Keratinocyte (primary cell): Measurements from ENCODE around the gene FTO. TPM values are rescaled to one million over a fixed set of nuclear protein-coding genes. Genes with fewer than 3 reads are reported as not detected.

Experiments
- DNase-seq: peaks from one replicate; pipeline ENCODE4 v3.0.0-alpha.2; 2011; ENCODE audit warnings: low read depth, missing footprints, low spot score
- FAIRE-seq: peaks from 2 replicates; lab custom pipeline; 2011; peaks lifted over from hg19 to GRCh38; lab: Jason Lieb, UNC
- H2AFZ ChIP-seq: 2 replicates; pipeline ENCODE4 v1.6.0; 2012; ENCODE audit warnings: low read length, control low read depth, inconsistent platforms; ENCODE audit not compliant: control insufficient read depth
- H3K27ac ChIP-seq: 2 replicates; pipeline ENCODE4 v1.5.1; 2011; ENCODE audit warnings: low read length; ENCODE audit not compliant: control insufficient read depth, insufficient read depth
- H3K27me3 ChIP-seq: 3 replicates; pipeline ENCODE4 v1.6.0; 2011; ENCODE audit warnings: low read length; ENCODE audit not compliant: control insufficient read depth, insufficient read depth; ENCODE audit errors: extremely low read depth
- H3K36me3 ChIP-seq, 2 experiments: 2 replicates in 1 of 2; 3 replicates in 1 of 2; pipeline ENCODE4 v1.5.1; 2011; ENCODE audit warnings: low read length in 2 of 2, mild to moderate bottlenecking in 1 of 2; ENCODE audit not compliant: control insufficient read depth in 2 of 2, insufficient read depth in 2 of 2; ENCODE audit errors: extremely low read depth in 1 of 2
- H3K4me1 ChIP-seq: 3 replicates; pipeline ENCODE4 v1.5.1; 2011; ENCODE audit warnings: low read length; ENCODE audit not compliant: control insufficient read depth, insufficient read depth; ENCODE audit errors: extremely low read depth
- H3K4me2 ChIP-seq: 3 replicates; pipeline ENCODE4 v1.6.0; 2011; ENCODE audit warnings: low read depth, low read length; ENCODE audit not compliant: control insufficient read depth, insufficient read depth; ENCODE audit errors: extremely low read depth
- H3K4me3 ChIP-seq, 3 experiments: fragments of 200-600 bp in 1 of 3; sonication (generic) in 1 of 3; 2 replicates in 2 of 3; 3 replicates in 1 of 3; pipeline ENCODE4 v1.5.1; 2011 to 2016; ENCODE audit warnings: low read length in 3 of 3, mild to moderate bottlenecking in 3 of 3, control low read depth in 2 of 3, inconsistent platforms in 1 of 3, low read depth in 1 of 3, mixed read lengths in 1 of 3, mixed run types in 1 of 3, moderate library complexity in 1 of 3; ENCODE audit not compliant: control insufficient read depth in 2 of 3, insufficient read depth in 2 of 3; ENCODE audit errors: extremely low read depth in 1 of 3
- H3K79me2 ChIP-seq: 2 replicates; pipeline ENCODE4 v1.6.0; 2012; ENCODE audit warnings: low read length; ENCODE audit not compliant: control insufficient read depth, insufficient read depth
- H3K9ac ChIP-seq: 3 replicates; pipeline ENCODE4 v1.6.0; 2011; ENCODE audit warnings: low read length; ENCODE audit not compliant: control insufficient read depth, insufficient read depth; ENCODE audit errors: extremely low read depth
- H3K9me1 ChIP-seq: 3 replicates; pipeline ENCODE4 v1.6.0; 2011; ENCODE audit warnings: low read length; ENCODE audit not compliant: control insufficient read depth, insufficient read depth; ENCODE audit errors: extremely low read depth
- H3K9me3 ChIP-seq: 2 replicates; pipeline ENCODE4 v1.5.1; 2012; ENCODE audit warnings: low read depth, low read length; ENCODE audit not compliant: control insufficient read depth
- H4K20me1 ChIP-seq: 3 replicates; pipeline ENCODE4 v1.6.0; 2011; ENCODE audit warnings: low read length; ENCODE audit not compliant: control insufficient read depth, insufficient read depth; ENCODE audit errors: extremely low read depth
- EZH2 ChIP-seq: IDR thresholded peaks from one replicate; pipeline ENCODE4 v1.6.1; 2012; ENCODE audit warnings: inconsistent platforms, mild to moderate bottlenecking, low read length, moderate library complexity
- dilution Hi-C: fragments of 300-500 bp; cut with MboI; formaldehyde crosslinking; loops from one replicate; pipeline ENCODE4 v1.7.0; 2020; ENCODE audit warnings: low sequenced_read_pairs; ENCODE audit not compliant: extremely low pct_ligation_motif_present
- polyA plus RNA-seq, 5 experiments: library from polyadenylated mRNA; depleted of rRNA in 3 of 5; stranded (reverse) in 3 of 5; stranded (forward) in 1 of 5; unstranded in 1 of 5; fragments of >200 nt; gene quantifications; 1 replicate in 1 of 5; 2 replicates in 3 of 5; 3 replicates in 1 of 5; pipeline versions ENCODE4 v1.2.1 to v1.2.3, GENCODE V29; 2011 to 2012; ENCODE audit warnings: missing spikeins in 2 of 5, low read depth in 1 of 5, low replicate concordance in 1 of 5
- TF ChIP-seq, protein P1 (sequence below), 3 experiments: IDR thresholded peaks in 1 of 3; conservative IDR thresholded peaks in 1 of 3; optimal IDR thresholded peaks in 1 of 3; 2 replicates in 2 of 3; 3 replicates in 1 of 3; pipeline versions ENCODE3 to v1.5.1; 2011; ENCODE audit warnings: low read length in 3 of 3, mild to moderate bottlenecking in 3 of 3, moderate library complexity in 2 of 3, control low read depth in 1 of 3, inconsistent platforms in 1 of 3; ENCODE audit not compliant: insufficient read depth in 2 of 3; ENCODE audit errors: extremely low read depth in 1 of 3

The FTO gene
- polyA plus RNA-seq, 1 donor (not counting 4 experiments of a cell fraction or from before 2014, with no cell fraction given): 56.4 TPM

DNA sequence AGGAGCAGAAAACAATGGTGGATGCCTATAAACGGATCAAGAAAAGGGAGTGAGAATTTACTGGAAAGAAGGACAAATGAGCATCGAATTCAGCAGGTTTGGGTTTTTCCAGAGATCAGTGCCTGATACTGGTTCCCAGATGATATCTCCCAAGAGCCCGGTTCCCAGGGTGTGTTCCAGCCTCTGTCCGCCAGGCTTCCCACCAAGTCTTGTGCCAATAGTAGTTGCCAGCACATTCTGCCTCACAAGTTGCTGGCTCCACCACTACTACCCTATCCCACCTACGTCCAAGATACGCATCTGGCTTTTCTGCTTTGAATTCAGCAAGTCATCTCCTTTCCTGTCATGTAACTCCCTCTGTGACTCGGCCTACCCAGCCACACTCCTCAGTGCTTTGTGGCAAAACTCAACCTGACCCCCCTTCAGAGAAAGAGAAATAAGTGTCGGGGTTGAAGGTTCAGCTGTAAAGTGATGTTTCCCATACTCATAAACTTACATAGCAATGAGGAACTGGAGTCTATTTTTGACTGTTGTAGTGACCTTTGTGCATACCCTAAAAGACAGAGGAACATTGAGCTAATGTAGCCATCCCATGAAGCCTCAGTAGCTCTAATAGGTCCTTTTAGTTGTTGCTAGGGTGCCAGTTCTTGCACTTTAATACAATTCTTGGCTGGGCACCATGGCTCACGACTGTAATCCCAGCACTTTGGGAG, 305.7 kb downstream of the FTO start:
- Histone ChIP-seq H2AFZ (no peak overlapping the region), H3K9me1 (no peaks in the 10 kb centered on the region), H3K9me3 (no peaks in the 10 kb centered on the region), H4K20me1 (no peaks in the 10 kb centered on the region), H3K27me3 (no peaks in the 10 kb centered on the region), H3K9ac (no peak overlapping the region), H3K4me2 (no peak overlapping the region), H3K4me3 (no peak overlapping the region), H3K4me1 (no peaks in the 10 kb centered on the region), H3K36me3 (peaks cover 0 to 1% of the 10 kb centered on the region in 2 experiments), H3K27ac (no peak overlapping the region), H3K79me2 (no peaks in the 10 kb centered on the region)
- FAIRE-seq: no peak
- TF ChIP-seq, protein P1, sequence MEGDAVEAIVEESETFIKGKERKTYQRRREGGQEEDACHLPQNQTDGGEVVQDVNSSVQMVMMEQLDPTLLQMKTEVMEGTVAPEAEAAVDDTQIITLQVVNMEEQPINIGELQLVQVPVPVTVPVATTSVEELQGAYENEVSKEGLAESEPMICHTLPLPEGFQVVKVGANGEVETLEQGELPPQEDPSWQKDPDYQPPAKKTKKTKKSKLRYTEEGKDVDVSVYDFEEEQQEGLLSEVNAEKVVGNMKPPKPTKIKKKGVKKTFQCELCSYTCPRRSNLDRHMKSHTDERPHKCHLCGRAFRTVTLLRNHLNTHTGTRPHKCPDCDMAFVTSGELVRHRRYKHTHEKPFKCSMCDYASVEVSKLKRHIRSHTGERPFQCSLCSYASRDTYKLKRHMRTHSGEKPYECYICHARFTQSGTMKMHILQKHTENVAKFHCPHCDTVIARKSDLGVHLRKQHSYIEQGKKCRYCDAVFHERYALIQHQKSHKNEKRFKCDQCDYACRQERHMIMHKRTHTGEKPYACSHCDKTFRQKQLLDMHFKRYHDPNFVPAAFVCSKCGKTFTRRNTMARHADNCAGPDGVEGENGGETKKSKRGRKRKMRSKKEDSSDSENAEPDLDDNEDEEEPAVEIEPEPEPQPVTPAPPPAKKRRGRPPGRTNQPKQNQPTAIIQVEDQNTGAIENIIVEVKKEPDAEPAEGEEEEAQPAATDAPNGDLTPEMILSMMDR (optimal IDR thresholded peaks at IDR 0.05 in 1 of 3, IDR thresholded peaks at IDR 0.05 in 1 of 3, conservative IDR thresholded peaks at IDR 0.05 in 1 of 3; ENCODE audit: extremely low read depth in 1 of 3, insufficient read depth in 2 of 3, low read length in 3 of 3): no peak
- dilution Hi-C loops: no loop called here
- no peak for DNase-seq

DNA sequence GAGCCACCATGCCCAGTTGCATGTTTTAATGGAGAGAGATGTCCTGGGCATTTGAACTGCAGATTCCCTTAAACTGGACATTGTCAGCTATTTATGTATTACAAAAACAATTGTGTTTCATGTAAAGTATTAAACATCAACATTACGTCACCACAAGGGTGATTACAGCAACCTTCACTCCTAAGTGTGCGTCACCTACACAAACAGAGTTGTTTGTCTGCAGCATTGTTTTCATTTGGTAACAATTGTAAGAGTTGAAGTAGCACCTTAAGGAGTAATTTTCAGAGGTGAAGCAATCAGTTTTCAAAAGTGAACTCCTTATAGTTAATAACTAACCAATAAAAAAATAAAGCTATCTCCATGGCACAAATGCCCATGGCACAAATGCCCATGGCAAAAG, 311.2 kb downstream of the FTO start:
- no peak overlapping the region for H3K27ac ChIP-seq
- no peaks in the 10 kb centered on the region for H3K27me3 ChIP-seq
- H3K36me3 ChIP-seq: no peaks in the 10 kb centered on the region
- H4K20me1 ChIP-seq: no peaks in the 10 kb centered on the region
- H2AFZ ChIP-seq: no peak overlapping the region
- H3K4me2 ChIP-seq: no peak overlapping the region
- dilution Hi-C loops: no loop called here
- TF ChIP-seq, protein P1 (optimal IDR thresholded peaks at IDR 0.05 in 1 of 3, IDR thresholded peaks at IDR 0.05 in 1 of 3, conservative IDR thresholded peaks at IDR 0.05 in 1 of 3; ENCODE audit: extremely low read depth in 1 of 3, insufficient read depth in 2 of 3, low read length in 3 of 3): no peak
- no peak for TF ChIP-seq EZH2
- no peaks in the 10 kb centered on the region for H3K9me3 ChIP-seq
- DNase-seq (no peak), FAIRE-seq (no peak)
- H3K79me2 ChIP-seq: no peaks in the 10 kb centered on the region
- no peak overlapping the region for H3K4me3 ChIP-seq
- H3K9ac ChIP-seq: no peak overlapping the region
- H3K9me1 ChIP-seq: no peaks in the 10 kb centered on the region
- no peaks in the 10 kb centered on the region for H3K4me1 ChIP-seq
